NCI-H510A treated with DMSO at 0.1 percent for 48 hours (cell line): ENCODE data around the gene PLPP3.

ENCODE experiments used
- DNase-seq: peaks from one replicate; lab custom pipeline; 2025; lab: John Stamatoyannopoulos, UW

Gene PLPP3

DNA sequence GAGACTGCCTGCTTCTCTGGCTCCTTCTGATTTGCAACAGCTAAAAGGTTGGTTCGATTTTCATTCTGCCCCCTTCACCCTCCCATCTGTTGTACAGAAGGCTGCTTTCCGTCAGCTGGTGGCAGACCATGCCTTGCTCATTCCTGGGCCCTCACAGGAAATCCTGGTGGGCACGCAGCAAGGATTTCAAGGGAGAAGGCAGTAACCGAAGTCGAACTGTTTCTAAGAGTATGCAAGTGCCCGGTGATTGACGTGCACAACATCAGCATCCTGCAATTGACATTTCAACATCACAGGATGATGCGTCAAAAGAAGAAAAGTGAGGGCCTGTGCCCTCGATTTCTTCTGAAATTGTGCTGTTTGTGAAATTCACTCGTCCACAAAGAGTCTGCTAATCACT, 83.8 kb downstream of the PLPP3 start:
- DNase-seq = no peak

DNA sequence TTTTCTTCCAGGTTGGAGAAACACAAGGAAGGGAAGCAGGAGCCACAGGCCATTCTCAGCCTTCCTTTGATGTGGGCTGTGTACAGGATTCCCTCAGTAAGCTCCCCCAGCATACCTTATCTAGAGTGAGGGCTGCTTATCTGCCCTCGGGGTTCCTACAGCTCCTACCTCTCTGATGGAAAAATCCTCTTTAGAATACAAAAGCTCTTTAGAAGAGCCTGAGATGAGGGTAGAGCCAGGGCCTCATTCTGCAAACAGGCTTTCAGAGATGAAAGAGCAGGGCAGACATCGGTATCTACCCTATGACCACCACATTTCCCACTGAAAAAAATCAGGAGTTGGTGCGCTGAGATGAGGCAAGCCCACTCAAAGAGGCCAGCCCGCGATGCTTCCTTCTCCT, 85.1 kb downstream of the PLPP3 start:
- DNase-seq = no peak

DNA sequence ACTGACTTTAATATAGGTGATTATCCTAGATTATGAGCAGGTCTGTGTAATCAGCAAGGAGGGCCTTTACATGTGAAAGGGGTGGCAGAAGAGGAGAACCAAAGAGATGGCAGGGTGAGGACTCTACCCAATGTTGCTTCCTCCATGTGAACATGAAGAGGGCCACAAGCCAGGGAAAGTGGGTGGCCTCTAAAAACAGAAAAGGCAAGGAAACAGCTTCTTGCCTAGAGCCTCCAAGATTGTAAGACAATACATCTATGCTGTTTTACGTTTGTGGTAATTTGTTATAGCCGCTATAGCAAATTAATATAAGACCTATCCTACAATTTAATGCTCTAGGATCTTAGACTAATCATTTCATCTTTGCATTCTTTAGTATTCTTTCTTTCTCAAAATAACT, 85.5 kb downstream of the PLPP3 start:
- DNase-seq = no peak

DNA sequence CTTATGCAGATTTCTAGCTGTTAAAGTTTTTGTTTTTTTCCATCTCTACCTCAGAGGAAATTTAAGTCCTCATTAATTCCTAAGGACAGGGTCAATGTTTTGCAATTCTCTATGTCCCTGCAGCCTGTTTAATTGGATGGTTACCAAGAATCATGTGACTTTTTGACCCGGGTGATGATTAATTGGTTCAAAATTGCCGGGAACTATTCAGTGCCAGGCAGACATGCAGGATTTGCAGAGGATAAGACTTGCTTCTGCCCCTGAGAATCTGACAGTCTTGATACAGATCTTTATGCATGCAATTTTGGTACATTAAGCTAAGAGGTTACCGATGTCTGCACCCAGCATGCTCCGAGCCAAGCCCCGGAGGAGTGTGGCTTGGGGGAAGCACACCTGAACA, 87.9 kb downstream of the PLPP3 start:
- no peak for DNase-seq

- no peak for DNase-seq
These were observed 88.7 kb downstream of the PLPP3 start for GRCh38 chr1:56490619-56491018.

DNA sequence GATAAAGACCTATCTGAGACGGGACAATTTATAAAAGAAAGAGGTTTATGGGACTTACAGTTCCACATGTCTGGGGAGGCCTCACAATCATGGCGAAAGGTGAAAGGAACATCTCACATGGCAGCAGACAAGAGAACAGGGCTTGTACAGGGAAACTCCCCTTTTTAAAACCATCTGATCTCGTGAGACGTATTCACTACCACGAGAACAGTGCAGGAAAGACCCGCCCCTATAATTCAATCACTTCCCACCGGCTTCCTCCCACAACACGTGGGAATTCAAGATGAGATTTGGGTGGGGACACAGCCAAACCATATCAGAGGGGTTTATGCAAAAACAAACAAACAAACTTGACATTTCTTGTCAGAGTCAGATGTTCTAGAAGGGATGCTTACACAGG, 89.7 kb downstream of the PLPP3 start:
- no peak for DNase-seq

GRCh38 chr1:56484695-56485094, 94.7 kb downstream of the PLPP3 start:
- DNase-seq = no peak

DNA sequence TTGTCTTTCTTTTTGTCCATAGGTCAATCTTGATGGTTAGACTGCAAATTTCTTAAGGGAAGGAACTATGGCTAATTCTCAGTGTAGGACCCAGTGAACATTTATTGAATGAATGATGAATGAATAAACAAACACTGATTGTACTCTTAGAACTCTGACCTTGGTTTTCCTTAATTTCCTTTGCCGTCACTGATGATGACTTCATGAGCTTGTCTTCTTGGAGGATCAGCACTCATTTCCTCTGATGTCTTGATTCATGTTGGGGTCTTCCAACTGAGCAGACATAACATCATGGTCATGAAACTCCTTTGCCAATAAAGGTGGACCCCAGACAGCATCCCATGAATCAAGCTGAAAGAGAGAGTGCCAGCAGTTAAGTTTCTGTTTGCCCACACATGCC, 96.3 kb downstream of the PLPP3 start:
- no peak for DNase-seq

GRCh38 chr1:56482486-56482885, 96.9 kb downstream of the PLPP3 start:
- no peak for DNase-seq

DNA sequence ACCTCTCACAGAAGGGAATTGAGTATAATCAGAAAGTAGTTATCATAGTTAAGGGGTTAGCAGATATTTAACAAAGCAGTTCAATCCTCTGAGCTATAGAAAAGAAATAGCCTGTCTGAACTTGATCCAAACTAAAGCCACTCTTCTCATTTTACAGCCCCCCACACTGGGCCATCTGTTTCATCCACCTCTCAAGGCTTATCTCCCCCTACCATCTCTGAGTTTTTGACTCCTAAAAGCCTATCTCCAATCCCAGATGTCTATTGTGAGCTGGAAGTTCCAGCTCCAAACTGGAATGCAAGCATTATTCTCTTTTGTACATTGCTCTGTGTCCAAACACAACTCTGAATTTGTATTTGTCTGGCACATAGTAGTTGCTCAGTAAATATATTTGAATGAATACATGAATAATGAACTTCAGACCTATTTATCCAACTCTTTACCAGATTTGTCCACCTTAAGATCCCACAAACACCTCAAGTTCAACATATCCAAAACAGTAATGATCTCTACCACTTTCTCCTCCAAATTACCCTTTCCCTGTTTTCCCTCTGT, 98.1 kb downstream of the PLPP3 start:
- no peak for DNase-seq

DNA sequence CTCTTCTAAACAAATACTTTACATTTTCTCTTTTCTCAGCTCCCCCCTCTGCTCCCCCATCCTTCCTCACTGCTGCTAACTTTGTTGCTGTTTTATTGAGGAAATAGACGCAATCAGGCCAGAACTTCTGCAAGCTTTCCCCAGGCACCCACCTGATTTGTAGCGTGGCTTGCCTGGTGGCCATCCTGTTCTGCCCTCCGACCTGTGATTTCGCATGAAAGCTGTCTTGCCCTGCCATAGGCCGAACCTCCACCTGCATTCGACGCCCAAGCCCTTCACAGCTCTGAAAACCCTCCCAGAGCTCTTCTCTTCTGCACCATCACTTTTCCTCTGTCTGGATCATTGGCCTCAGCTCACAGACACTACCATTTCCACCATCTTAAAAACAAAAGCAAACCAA, 100.6 kb downstream of the PLPP3 start:
- no peak for DNase-seq

GRCh38 chr1:56477164-56478111, 101.9 kb downstream of the PLPP3 start:
- peak; percentile 22 for DNase-seq

DNA sequence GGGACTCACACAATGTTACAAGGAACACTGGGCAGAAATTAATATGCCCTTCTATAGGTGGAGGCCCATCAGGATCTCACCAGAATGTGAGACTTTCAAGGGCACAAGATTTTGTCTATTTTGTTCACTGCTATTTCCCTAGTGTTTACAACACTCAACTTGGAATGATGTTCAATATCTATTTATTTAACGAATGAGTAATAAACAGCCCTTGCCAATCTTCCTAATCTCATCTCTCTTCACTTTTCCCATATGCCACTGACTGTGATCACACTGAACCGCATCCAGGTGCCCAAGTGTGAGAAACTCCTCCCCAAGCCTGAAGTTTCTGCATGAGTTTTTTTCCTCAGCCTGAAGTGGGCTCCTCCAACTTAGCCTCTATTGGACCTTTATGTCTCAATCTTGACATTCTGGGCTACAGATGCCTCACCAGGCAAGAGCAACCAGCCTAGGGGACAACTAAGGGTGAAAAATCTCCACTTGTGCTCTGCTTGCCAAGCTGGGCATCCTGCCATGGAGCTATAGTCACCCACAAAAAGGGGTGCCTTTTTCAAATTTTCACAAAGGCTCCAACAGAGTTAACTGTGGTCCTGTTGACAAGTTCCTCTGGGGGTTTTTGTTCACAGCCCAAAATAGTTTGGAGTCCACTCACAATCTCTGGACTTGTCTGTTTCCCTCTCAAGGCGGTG, 105.6 kb downstream of the PLPP3 start:
- DNase-seq = no peak

GRCh38 chr1:56472860-56473259, 106.5 kb downstream of the PLPP3 start:
- no peak for DNase-seq

DNA sequence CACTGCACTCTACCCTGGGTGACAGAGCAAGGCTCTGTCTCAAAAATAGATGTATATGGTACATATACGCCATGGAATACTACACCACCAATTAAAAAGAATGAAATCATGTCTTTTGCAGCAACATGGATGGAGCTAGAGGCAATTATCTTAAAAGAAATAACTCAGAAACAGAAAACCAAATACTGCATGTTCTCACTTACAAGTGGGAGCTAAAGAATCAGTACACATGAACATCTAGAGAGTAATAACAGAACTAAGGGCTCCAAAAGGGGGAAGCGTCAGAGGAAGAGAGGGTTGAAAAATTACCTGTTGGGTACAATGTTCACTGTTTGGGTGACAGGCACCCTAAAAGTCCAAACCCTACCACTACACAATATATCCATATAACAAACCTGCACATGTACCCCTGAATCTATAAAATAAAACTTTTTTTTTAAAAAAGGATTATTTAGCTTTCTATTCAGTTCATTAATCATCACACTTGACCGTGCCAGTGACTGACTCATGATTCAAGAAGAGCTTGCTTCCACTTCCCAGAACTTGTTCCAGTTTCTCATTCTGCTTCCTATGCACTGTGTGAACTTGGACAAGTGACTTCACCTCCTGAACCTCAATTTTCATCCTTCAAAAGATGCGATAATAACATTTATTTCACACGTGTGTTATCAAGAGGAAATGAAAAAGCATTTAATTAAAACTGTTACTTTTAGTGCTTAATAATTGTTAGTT, 109.6 kb downstream of the PLPP3 start:
- no peak for DNase-seq

DNA sequence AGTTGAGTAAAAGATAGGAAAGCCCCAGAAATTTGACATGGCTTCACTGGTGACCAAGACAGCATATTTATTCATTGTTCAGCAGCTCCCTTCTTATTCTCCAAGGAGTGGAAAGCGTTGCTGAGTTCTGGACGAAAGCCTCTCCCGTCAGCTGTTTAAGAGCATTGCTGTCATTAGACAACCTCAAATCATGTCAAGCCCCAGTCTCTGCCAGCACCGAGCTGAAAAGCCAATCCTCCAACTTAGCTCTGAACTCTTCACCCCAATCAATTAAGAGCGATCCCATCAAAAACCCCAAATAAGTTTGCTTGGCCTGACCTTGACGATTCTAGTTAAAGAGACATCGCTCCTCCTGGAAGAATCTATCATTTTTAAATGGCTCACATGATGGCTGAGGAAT, 110.8 kb downstream of the PLPP3 start:
- no peak for DNase-seq

DNA sequence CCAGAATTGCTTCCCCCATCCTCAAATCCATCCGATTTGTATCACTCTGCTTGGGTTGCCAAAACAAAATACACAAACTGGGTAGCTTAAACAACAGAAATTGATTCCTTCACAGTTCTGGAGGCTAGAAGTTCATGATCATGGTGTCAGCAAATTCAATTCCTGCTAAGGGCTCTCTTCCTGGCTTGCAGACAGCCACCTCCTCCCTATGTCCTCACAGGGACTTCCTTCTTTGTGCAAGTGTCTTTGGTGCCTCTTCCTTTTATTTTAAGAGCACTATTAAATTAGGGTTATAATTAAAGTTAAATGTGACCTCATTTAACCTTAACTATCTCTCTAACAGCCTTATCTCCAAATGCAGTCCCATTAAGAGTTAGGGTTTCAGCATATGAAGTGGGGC, 112.8 kb downstream of the PLPP3 start:
- no peak for DNase-seq

- DNase-seq = no peak
These were observed 115.1 kb downstream of the PLPP3 start for GRCh38 chr1:56464294-56464693.

DNA sequence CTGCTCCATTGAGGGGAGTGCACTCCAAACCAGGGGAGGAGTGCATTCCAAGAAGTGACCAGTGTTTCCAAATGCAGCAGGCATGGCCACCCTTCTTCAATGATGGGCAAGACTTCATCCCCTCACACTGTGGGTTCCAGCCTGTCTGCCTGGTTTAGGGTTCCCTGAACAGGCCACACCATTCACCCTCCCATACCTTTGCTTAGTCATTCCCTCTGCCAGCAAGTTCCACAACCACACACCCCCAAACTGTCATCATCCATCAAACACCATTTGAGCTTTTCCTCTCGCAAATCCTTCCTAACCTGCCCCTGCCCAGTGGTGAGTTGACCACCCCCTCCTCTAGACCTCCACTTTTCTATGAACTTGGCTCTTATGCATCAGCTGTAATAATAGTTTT, 116.0 kb downstream of the PLPP3 start:
- DNase-seq = no peak

DNA sequence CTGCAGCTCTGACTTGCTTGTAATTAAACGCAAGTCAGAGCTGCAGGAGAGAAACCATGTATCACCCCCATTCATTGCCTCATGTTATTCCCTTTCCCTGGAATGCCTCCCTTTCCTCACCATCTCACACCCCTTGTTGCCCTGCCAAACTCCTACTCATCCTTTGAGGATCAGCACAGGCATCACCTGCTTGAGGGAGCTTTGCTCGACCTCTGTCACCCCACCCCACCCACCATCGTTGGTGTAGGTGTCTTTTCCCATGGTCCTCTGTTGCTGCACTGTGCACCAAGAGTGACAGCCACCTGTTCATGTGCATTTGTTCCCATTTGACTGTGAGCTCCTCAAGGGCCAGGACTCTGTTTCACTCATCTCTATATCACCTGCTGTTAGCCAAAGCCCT, 117.2 kb downstream of the PLPP3 start:
- no peak for DNase-seq

GRCh38 chr1:56461158-56462127, 117.9 kb downstream of the PLPP3 start:
- DNase-seq = no peak
